ENCODE measurements around the gene SLC16A5. TPM values are rescaled to one million over a fixed set of nuclear protein-coding genes. Genes with fewer than 3 reads are reported as not detected.

The SLC16A5 gene
- total and polyA plus RNA-seq, 2 donors (not counting 1 experiment from before 2014, with no cell fraction given), result 9.3 to 14.5 TPM

- peaks cover 27% of the 10 kb centered on the region for H3K4me1 Mint-ChIP-seq
- peak overlapping the region; percentile 92 for H3K27ac Mint-ChIP-seq
- ChIA-PET CTCF (interaction anchor here (0.8 to 2.3 kb wide), 5 partner anchors 12 to 124 kb away, joined by 3 to 6 read pairs (median 4); partner anchors contain the start of gene MRPL58), POLR2A (no interaction called here)
- H3K4me1 ChIP-seq (ENCODE audit: control insufficient read depth in 2 of 2, insufficient read depth in 2 of 2, low read length in 2 of 2), result peaks cover 13 to 16% of the 10 kb centered on the region in 2 donors
- no peak for TF ChIP-seq EZH2 (IDR thresholded peaks at IDR 0.05; ENCODE audit: borderline replicate concordance, insufficient read depth, low read depth, low read length, poor library complexity, severe bottlenecking)
- no peak for TF ChIP-seq CTCF (IDR thresholded peaks at IDR 0.05)
- H3K27ac ChIP-seq (ENCODE audit: low read length in 2 of 2), result no peak overlapping the region
- peaks cover 0 to 7% of the 10 kb centered on the region in 2 experiments for H3K36me3 ChIP-seq (replicated peaks in 1 of 2; ENCODE audit: control extremely low read depth in 1 of 2, control insufficient read depth in 1 of 2, extremely low read depth in 1 of 2, insufficient read depth in 2 of 2, low read length in 1 of 2)
- peak overlapping the region; percentile 93 for H3K4me2 ChIP-seq (replicated peaks; ENCODE audit: low read depth, low read length, poor library complexity, severe bottlenecking)
- peak overlapping the region; percentile 93 for H3K4me3 Mint-ChIP-seq
- no peaks in the 10 kb centered on the region for H3K27me3 ChIP-seq (replicated peaks in 1 of 4; ENCODE audit: control extremely low read depth in 1 of 4, control insufficient read depth in 3 of 4, insufficient read depth in 4 of 4, low read length in 3 of 4)
- H3K79me2 ChIP-seq (ENCODE audit: control insufficient read depth, insufficient read depth, low read length), result peaks cover 17% of the 10 kb centered on the region
- no peaks in the 10 kb centered on the region for H4K20me1 ChIP-seq (ENCODE audit: control insufficient read depth, insufficient read depth, low read length, poor library complexity, severe bottlenecking)
- 63% methylated on average over 3 of the region's 5 CpGs for WGBS (ENCODE audit: insufficient coverage)
- ATAC-seq (ENCODE audit: low read depth) (no peak), DNase-seq (no peak)
- no peaks in the 10 kb centered on the region for H3K27me3 Mint-ChIP-seq
- intact Hi-C loops (cut with micrococcal nuclease), result loop anchor here (5.0 to 10.0 kb wide), 2 partner anchors 134 to 156 kb away; partner anchors contain the start of genes NUP85 and SUMO2
- H3K4me3 ChIP-seq (ENCODE audit: control extremely low read depth in 1 of 5, extremely low read depth in 1 of 5, insufficient read depth in 1 of 5, low read depth in 2 of 5, low read length in 4 of 5), result peak overlapping the region in 1 of 5 experiments; percentile 94
- H3K9me3 ChIP-seq (ENCODE audit: control extremely low read depth in 1 of 3, control insufficient read depth in 2 of 3, insufficient read depth in 1 of 3, low read length in 2 of 3), result no peaks in the 10 kb centered on the region
- H3K9ac ChIP-seq (ENCODE audit: low read length), result peak overlapping the region; percentile 95
- no peak overlapping the region for H2AFZ ChIP-seq (ENCODE audit: insufficient read depth, low read depth, low read length, poor library complexity, severe bottlenecking)
- no peaks in the 10 kb centered on the region for H3K9me3 Mint-ChIP-seq (ENCODE audit: insufficient read depth)
Observed at GRCh38 chr17:75048249-75048878, 39.4 kb upstream of the SLC16A5 start.

- no peak overlapping the region for H3K4me3 ChIP-seq (ENCODE audit: control extremely low read depth in 1 of 5, extremely low read depth in 1 of 5, insufficient read depth in 1 of 5, low read depth in 2 of 5, low read length in 4 of 5)
- 92% methylated on average over 2 of the region's 5 CpGs for WGBS (ENCODE audit: insufficient coverage)
- no peaks in the 10 kb centered on the region for H3K27me3 Mint-ChIP-seq
- H3K27me3 ChIP-seq (replicated peaks in 1 of 4; ENCODE audit: control extremely low read depth in 1 of 4, control insufficient read depth in 3 of 4, insufficient read depth in 4 of 4, low read length in 3 of 4), result no peaks in the 10 kb centered on the region
- TF ChIP-seq EZH2 (IDR thresholded peaks at IDR 0.05; ENCODE audit: borderline replicate concordance, insufficient read depth, low read depth, low read length, poor library complexity, severe bottlenecking), result no peak
- TF ChIP-seq CTCF (IDR thresholded peaks at IDR 0.05), result no peak
- peaks cover 13 to 16% of the 10 kb centered on the region in 2 donors for H3K4me1 ChIP-seq (ENCODE audit: control insufficient read depth in 2 of 2, insufficient read depth in 2 of 2, low read length in 2 of 2)
- CTCF ChIA-PET, result interaction anchor here (0.8 to 2.3 kb wide), 5 partner anchors 11 to 123 kb away, joined by 3 to 6 read pairs (median 4); partner anchors contain the start of gene MRPL58
- POLR2A ChIA-PET, result interaction anchor here (0.6 kb wide), 1 partner anchor 321 kb away, joined by 5 read pairs; no protein-coding TSS in a partner anchor
- no peak for ATAC-seq (ENCODE audit: low read depth)
- no peak overlapping the region for H2AFZ ChIP-seq (ENCODE audit: insufficient read depth, low read depth, low read length, poor library complexity, severe bottlenecking)
- H3K27ac Mint-ChIP-seq, result peak overlapping the region; percentile 23
- no peak overlapping the region for H3K4me2 ChIP-seq (replicated peaks; ENCODE audit: low read depth, low read length, poor library complexity, severe bottlenecking)
- H3K27ac ChIP-seq (ENCODE audit: low read length in 2 of 2), result no peak overlapping the region
- no peaks in the 10 kb centered on the region for H3K9me3 ChIP-seq (ENCODE audit: control extremely low read depth in 1 of 3, control insufficient read depth in 2 of 3, insufficient read depth in 1 of 3, low read length in 2 of 3)
- no peak overlapping the region for H3K9ac ChIP-seq (ENCODE audit: low read length)
- H3K79me2 ChIP-seq (ENCODE audit: control insufficient read depth, insufficient read depth, low read length), result peaks cover 17% of the 10 kb centered on the region
- peaks cover 0 to 12% of the 10 kb centered on the region in 2 experiments for H3K36me3 ChIP-seq (replicated peaks in 1 of 2; ENCODE audit: control extremely low read depth in 1 of 2, control insufficient read depth in 1 of 2, extremely low read depth in 1 of 2, insufficient read depth in 2 of 2, low read length in 1 of 2)
- peak overlapping the region; percentile 93 for H3K4me3 Mint-ChIP-seq
- intact Hi-C loops (cut with micrococcal nuclease), result loop anchor here (5.0 to 10.0 kb wide), 2 partner anchors 133 to 156 kb away; partner anchors contain the start of genes NUP85 and SUMO2
- no peaks in the 10 kb centered on the region for H3K9me3 Mint-ChIP-seq (ENCODE audit: insufficient read depth)
- no peaks in the 10 kb centered on the region for H4K20me1 ChIP-seq (ENCODE audit: control insufficient read depth, insufficient read depth, low read length, poor library complexity, severe bottlenecking)
- H3K4me1 Mint-ChIP-seq, result peaks cover 27% of the 10 kb centered on the region
- DNase-seq, result no peak
Observed at GRCh38 chr17:75049057-75049456, 38.7 kb upstream of the SLC16A5 start.
